Measurements from ENCODE around the gene TMEM258.

Gene TMEM258

GRCh38 chr11:61828379-61828628 is 35.9 kb upstream of the TMEM258 start:
- Histone ChIP-seq H4K20me1 (ENCODE audit: insufficient read depth) (no peaks in the 10 kb centered on the region), H2AFZ (ENCODE audit: low read depth) (no peak overlapping the region), H3K4me1 (ENCODE audit: low read depth, poor library complexity, severe bottlenecking) (no peaks in the 10 kb centered on the region), H3K4me2 (no peak overlapping the region), H3K27ac (no peak overlapping the region), H3K79me2 (ENCODE audit: insufficient read depth, low read depth) (no peaks in the 10 kb centered on the region), H3K4me3 (IDR thresholded peaks at IDR 0.05; ENCODE audit: insufficient read depth, low read depth, low read length) (no peak overlapping the region), H3K27me3 (ENCODE audit: insufficient read depth, low read depth) (peaks cover 6% of the 10 kb centered on the region; the same call in 1 of the 2 replicates), H3K36me3 (ENCODE audit: insufficient read depth) (no peaks in the 10 kb centered on the region), H3K9ac (no peak overlapping the region)
- no peak for TF ChIP-seq CTCF (conservative IDR thresholded peaks at IDR 0.05; ENCODE audit: low read depth, low read length)

GRCh38 chr11:61827571-61828378 is 35.4 kb upstream of the TMEM258 start, which contains the start of gene FADS2:
TSS of gene FADS2 (plus strand) at chr11:61828300. CDS start at chr11:61828391, 91 bp downstream.
- TF ChIP-seq CTCF (conservative IDR thresholded peaks at IDR 0.05; ENCODE audit: low read depth, low read length) = no peak
- no peak within 1 kb of the TSS for H3K4me3 ChIP-seq (IDR thresholded peaks at IDR 0.05; ENCODE audit: insufficient read depth, low read depth, low read length)
- no peaks in the 10 kb centered on the region for H4K20me1 ChIP-seq (ENCODE audit: insufficient read depth)
- no peak within 1 kb of the TSS for H2AFZ ChIP-seq (ENCODE audit: low read depth)
- H3K36me3 ChIP-seq (ENCODE audit: insufficient read depth) = no peaks in the 10 kb centered on the region
- H3K4me2 ChIP-seq = no peak within 1 kb of the TSS
- peaks cover 6% of the 10 kb centered on the region; the same call in 1 of the 2 replicates for H3K27me3 ChIP-seq (ENCODE audit: insufficient read depth, low read depth)
- no peaks in the 10 kb centered on the region for H3K4me1 ChIP-seq (ENCODE audit: low read depth, poor library complexity, severe bottlenecking)
- H3K79me2 ChIP-seq (ENCODE audit: insufficient read depth, low read depth) = no peaks in the 10 kb centered on the region
- H3K27ac ChIP-seq = no peak within 1 kb of the TSS
- no peak within 1 kb of the TSS for H3K9ac ChIP-seq

GRCh38 chr11:61826930-61827570 is 34.7 kb upstream of the TMEM258 start:
- no peak for TF ChIP-seq CTCF (conservative IDR thresholded peaks at IDR 0.05; ENCODE audit: low read depth, low read length)
- no peaks in the 10 kb centered on the region for H3K36me3 ChIP-seq (ENCODE audit: insufficient read depth)
- peaks cover 6% of the 10 kb centered on the region; the same call in 1 of the 2 replicates for H3K27me3 ChIP-seq (ENCODE audit: insufficient read depth, low read depth)
- no peak overlapping the region for H3K4me2 ChIP-seq
- H3K79me2 ChIP-seq (ENCODE audit: insufficient read depth, low read depth) = no peaks in the 10 kb centered on the region
- H3K4me1 ChIP-seq (ENCODE audit: low read depth, poor library complexity, severe bottlenecking) = no peaks in the 10 kb centered on the region
- H3K4me3 ChIP-seq (IDR thresholded peaks at IDR 0.05; ENCODE audit: insufficient read depth, low read depth, low read length) = no peak overlapping the region
- no peak overlapping the region for H2AFZ ChIP-seq (ENCODE audit: low read depth)
- H3K9ac ChIP-seq = no peak overlapping the region
- no peaks in the 10 kb centered on the region for H4K20me1 ChIP-seq (ENCODE audit: insufficient read depth)
- H3K27ac ChIP-seq = no peak overlapping the region

- Histone ChIP-seq H3K4me1 (ENCODE audit: low read depth, poor library complexity, severe bottlenecking) (peaks cover 8% of the 10 kb centered on the region), H3K4me3 (IDR thresholded peaks at IDR 0.05; ENCODE audit: insufficient read depth, low read depth, low read length) (no peak overlapping the region), H3K4me2 (no peak overlapping the region), H4K20me1 (ENCODE audit: insufficient read depth) (no peaks in the 10 kb centered on the region), H3K36me3 (ENCODE audit: insufficient read depth) (no peaks in the 10 kb centered on the region), H3K9ac (no peak overlapping the region), H3K27me3 (ENCODE audit: insufficient read depth, low read depth) (no peaks in the 10 kb centered on the region), H3K27ac (no peak overlapping the region), H2AFZ (ENCODE audit: low read depth) (no peak overlapping the region), H3K79me2 (ENCODE audit: insufficient read depth, low read depth) (no peaks in the 10 kb centered on the region)
- no peak for TF ChIP-seq CTCF (conservative IDR thresholded peaks at IDR 0.05; ENCODE audit: low read depth, low read length)
Measured at GRCh38 chr11:61820174-61820573, 27.8 kb upstream of the TMEM258 start.

Data from KMS-11 (cell line).